Vagina (tissue), 2 donors: ENCODE results near the gene GALNT6. TPM values are rescaled to one million over a fixed set of nuclear protein-coding genes. Genes with fewer than 3 reads are reported as not detected.

Experiments used
- DNase-seq, 2 donors: peaks; one replicate each; pipeline ENCODE4 v3.0.0-alpha.2; 2017; ENCODE audit errors: extremely low spot score in 2 of 2
- H3K27ac ChIP-seq: fragments of 200-600 bp; sonication (generic); one replicate; pipeline ENCODE4 v1.5.1; 2019
- H3K27me3 ChIP-seq: fragments of 200-600 bp; sonication (generic); one replicate; pipeline ENCODE4 v1.5.1; 2019
- H3K36me3 ChIP-seq, 2 donors: fragments of 200-600 bp; sonication (generic); one replicate each; pipeline ENCODE4 v1.5.1; 2017 to 2019
- H3K4me1 ChIP-seq: fragments of 200-600 bp; sonication (generic); one replicate; pipeline ENCODE4 v1.5.1; 2019
- H3K4me3 ChIP-seq, 2 donors: fragments of 200-600 bp; sonication (generic); 1 replicate in 1 of 2; 2 replicates in 1 of 2; pipeline ENCODE4 v1.5.1; 2016 to 2019
- H3K9me3 ChIP-seq: fragments of 200-600 bp; sonication (generic); one replicate; pipeline ENCODE4 v1.5.1; 2019
- POLR2A ChIP-seq, 2 donors: fragments of 450-650 bp; IDR thresholded peaks; one replicate each; pipeline ENCODE4 v1.6.1; 2017; ENCODE audit warnings: antibody characterized with exemption in 2 of 2, mild to moderate bottlenecking in 2 of 2, moderate library complexity in 2 of 2
- POLR2AphosphoS5 ChIP-seq, 2 donors: sonication (generic); formaldehyde crosslinking; IDR thresholded peaks; one replicate each; pipeline ENCODE4 v1.9.0; 2017; ENCODE audit warnings: antibody characterized with exemption in 2 of 2, mild to moderate bottlenecking in 2 of 2, low read depth in 1 of 2; ENCODE audit not compliant: insufficient read depth in 1 of 2
- intact Hi-C: fragments of 100-400 bp; cut with DNase I; formaldehyde crosslinking; loops from one replicate; pipeline ENCODE4 v1.15.1; 2023
- total RNA-seq: library from RNA; depleted of rRNA; stranded (reverse); fragments of >200 nt; gene quantifications from one replicate; pipeline ENCODE4 v1.2.3, GENCODE V29; 2016
- TF ChIP-seq, protein P1 (sequence below), 3 experiments: fragments of 450-650 bp in 2 of 3; fragments of 200-600 bp in 1 of 3; sonication (generic) in 1 of 3; IDR thresholded peaks; one replicate each; pipeline ENCODE4 v1.5.1; 2017 to 2019; ENCODE audit warnings: antibody characterized with exemption in 3 of 3, mild to moderate bottlenecking in 2 of 3, moderate library complexity in 2 of 3

The GALNT6 gene
- total RNA-seq, 1 donor from 2014 or later, result 12.5 TPM

- H3K4me3 ChIP-seq, result no peak overlapping the region
- H3K4me1 ChIP-seq, result no peaks in the 10 kb centered on the region
- H3K9me3 ChIP-seq, result no peaks in the 10 kb centered on the region
- H3K36me3 ChIP-seq, result no peaks in the 10 kb centered on the region
- DNase-seq, result no peak
- TF ChIP-seq POLR2A (IDR thresholded peaks at IDR 0.05), result no peak
- TF ChIP-seq POLR2AphosphoS5 (IDR thresholded peaks at IDR 0.05; ENCODE audit: insufficient read depth in 1 of 2, low read depth in 1 of 2), result no peak
- TF ChIP-seq, protein P1, sequence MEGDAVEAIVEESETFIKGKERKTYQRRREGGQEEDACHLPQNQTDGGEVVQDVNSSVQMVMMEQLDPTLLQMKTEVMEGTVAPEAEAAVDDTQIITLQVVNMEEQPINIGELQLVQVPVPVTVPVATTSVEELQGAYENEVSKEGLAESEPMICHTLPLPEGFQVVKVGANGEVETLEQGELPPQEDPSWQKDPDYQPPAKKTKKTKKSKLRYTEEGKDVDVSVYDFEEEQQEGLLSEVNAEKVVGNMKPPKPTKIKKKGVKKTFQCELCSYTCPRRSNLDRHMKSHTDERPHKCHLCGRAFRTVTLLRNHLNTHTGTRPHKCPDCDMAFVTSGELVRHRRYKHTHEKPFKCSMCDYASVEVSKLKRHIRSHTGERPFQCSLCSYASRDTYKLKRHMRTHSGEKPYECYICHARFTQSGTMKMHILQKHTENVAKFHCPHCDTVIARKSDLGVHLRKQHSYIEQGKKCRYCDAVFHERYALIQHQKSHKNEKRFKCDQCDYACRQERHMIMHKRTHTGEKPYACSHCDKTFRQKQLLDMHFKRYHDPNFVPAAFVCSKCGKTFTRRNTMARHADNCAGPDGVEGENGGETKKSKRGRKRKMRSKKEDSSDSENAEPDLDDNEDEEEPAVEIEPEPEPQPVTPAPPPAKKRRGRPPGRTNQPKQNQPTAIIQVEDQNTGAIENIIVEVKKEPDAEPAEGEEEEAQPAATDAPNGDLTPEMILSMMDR (IDR thresholded peaks at IDR 0.05), result no peak
- no peak overlapping the region for H3K27ac ChIP-seq
- no peaks in the 10 kb centered on the region for H3K27me3 ChIP-seq
- intact Hi-C loops, result no loop called here
Measured at GRCh38 chr12:51377099-51377984, 13.9 kb downstream of the GALNT6 start.

GRCh38 chr12:51374856-51375255, 16.4 kb downstream of the GALNT6 start:
- intact Hi-C loops, result no loop called here
- H3K27ac ChIP-seq, result no peak overlapping the region
- H3K4me3 ChIP-seq, result no peak overlapping the region
- no peak for DNase-seq
- peaks cover 11% of the 10 kb centered on the region for H3K4me1 ChIP-seq
- TF ChIP-seq, protein P1 (IDR thresholded peaks at IDR 0.05), result no peak
- TF ChIP-seq POLR2AphosphoS5 (IDR thresholded peaks at IDR 0.05; ENCODE audit: insufficient read depth in 1 of 2, low read depth in 1 of 2) (no peak), POLR2A (IDR thresholded peaks at IDR 0.05) (no peak)
- H3K36me3 ChIP-seq, result no peaks in the 10 kb centered on the region
- H3K9me3 ChIP-seq, result no peaks in the 10 kb centered on the region
- H3K27me3 ChIP-seq, result no peaks in the 10 kb centered on the region

- TF ChIP-seq POLR2AphosphoS5 (IDR thresholded peaks at IDR 0.05; ENCODE audit: insufficient read depth in 1 of 2, low read depth in 1 of 2), result no peak
- TF ChIP-seq, protein P1 (IDR thresholded peaks at IDR 0.05), result no peak
- TF ChIP-seq POLR2A (IDR thresholded peaks at IDR 0.05), result no peak
- H3K4me1 ChIP-seq, result peaks cover 11% of the 10 kb centered on the region
- H3K27me3 ChIP-seq, result no peaks in the 10 kb centered on the region
- intact Hi-C loops, result no loop called here
- no peak for DNase-seq
- no peak overlapping the region for H3K4me3 ChIP-seq
- H3K27ac ChIP-seq, result no peak overlapping the region
- no peaks in the 10 kb centered on the region for H3K9me3 ChIP-seq
- no peaks in the 10 kb centered on the region for H3K36me3 ChIP-seq
Measured at GRCh38 chr12:51374361-51374760, 16.8 kb downstream of the GALNT6 start.

GRCh38 chr12:51373187-51373586, 18.0 kb downstream of the GALNT6 start:
- H3K4me1 ChIP-seq, result peaks cover 11% of the 10 kb centered on the region
- intact Hi-C loops, result no loop called here
- H3K36me3 ChIP-seq, result no peaks in the 10 kb centered on the region
- no peak overlapping the region for H3K4me3 ChIP-seq
- DNase-seq, result no peak
- TF ChIP-seq, protein P1 (IDR thresholded peaks at IDR 0.05), result no peak
- TF ChIP-seq POLR2A (IDR thresholded peaks at IDR 0.05) (no peak), POLR2AphosphoS5 (IDR thresholded peaks at IDR 0.05; ENCODE audit: insufficient read depth in 1 of 2, low read depth in 1 of 2) (no peak)
- no peak overlapping the region for H3K27ac ChIP-seq
- no peaks in the 10 kb centered on the region for H3K27me3 ChIP-seq
- H3K9me3 ChIP-seq, result no peaks in the 10 kb centered on the region

- TF ChIP-seq POLR2A (IDR thresholded peaks at IDR 0.05) (no peak), POLR2AphosphoS5 (IDR thresholded peaks at IDR 0.05; ENCODE audit: insufficient read depth in 1 of 2, low read depth in 1 of 2) (no peak)
- TF ChIP-seq, protein P1 (IDR thresholded peaks at IDR 0.05), result no peak
- Histone ChIP-seq H3K4me1 (peaks cover 11% of the 10 kb centered on the region), H3K27me3 (no peaks in the 10 kb centered on the region), H3K9me3 (no peaks in the 10 kb centered on the region), H3K36me3 (no peaks in the 10 kb centered on the region), H3K27ac (peak overlapping the region; percentile 20), H3K4me3 (no peak overlapping the region)
- DNase-seq, result no peak
- intact Hi-C loops, result no loop called here
Measured at GRCh38 chr12:51372021-51372420, 19.2 kb downstream of the GALNT6 start.
